ENCODE measurements around the gene DISC1. TPM values are rescaled to one million over a fixed set of nuclear protein-coding genes. Genes with fewer than 3 reads are reported as not detected.

DISC1 gene
- total RNA-seq, 6 experiments from 2014 or later: 1.8 to 3.3 (median 2.4) TPM

DNA sequence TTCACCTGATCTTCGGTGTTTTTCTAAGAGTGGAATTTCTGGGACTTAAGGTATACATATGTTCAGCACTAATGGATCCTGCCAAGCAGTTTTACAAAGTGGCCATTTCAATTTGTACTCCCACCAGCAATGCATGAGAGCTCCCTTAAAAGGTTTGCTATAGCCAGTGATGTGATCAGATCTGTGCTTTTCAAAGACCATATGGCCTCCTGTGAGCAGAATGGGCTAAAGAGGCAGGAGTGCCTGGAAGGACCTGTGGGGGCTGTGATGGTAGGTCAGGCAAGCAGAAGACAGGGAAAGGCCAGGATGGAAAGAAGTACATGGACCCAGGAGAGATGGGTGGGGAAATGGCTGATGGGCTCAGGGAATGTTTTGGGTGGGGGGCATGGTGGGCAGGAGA is 252.7 kb downstream of the DISC1 start:
- WGBS (ENCODE audit: insufficient coverage, low coverage, low lambda C conversion rate, missing lambda C conversion rate): 50% methylated on average over 1 of the region's 1 CpG
- no peak for TF ChIP-seq POLR2A (IDR thresholded peaks at IDR 0.05)
- TF ChIP-seq, protein P1, sequence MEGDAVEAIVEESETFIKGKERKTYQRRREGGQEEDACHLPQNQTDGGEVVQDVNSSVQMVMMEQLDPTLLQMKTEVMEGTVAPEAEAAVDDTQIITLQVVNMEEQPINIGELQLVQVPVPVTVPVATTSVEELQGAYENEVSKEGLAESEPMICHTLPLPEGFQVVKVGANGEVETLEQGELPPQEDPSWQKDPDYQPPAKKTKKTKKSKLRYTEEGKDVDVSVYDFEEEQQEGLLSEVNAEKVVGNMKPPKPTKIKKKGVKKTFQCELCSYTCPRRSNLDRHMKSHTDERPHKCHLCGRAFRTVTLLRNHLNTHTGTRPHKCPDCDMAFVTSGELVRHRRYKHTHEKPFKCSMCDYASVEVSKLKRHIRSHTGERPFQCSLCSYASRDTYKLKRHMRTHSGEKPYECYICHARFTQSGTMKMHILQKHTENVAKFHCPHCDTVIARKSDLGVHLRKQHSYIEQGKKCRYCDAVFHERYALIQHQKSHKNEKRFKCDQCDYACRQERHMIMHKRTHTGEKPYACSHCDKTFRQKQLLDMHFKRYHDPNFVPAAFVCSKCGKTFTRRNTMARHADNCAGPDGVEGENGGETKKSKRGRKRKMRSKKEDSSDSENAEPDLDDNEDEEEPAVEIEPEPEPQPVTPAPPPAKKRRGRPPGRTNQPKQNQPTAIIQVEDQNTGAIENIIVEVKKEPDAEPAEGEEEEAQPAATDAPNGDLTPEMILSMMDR (IDR thresholded peaks at IDR 0.05): no peak
- no peak overlapping the region for H3K27ac ChIP-seq
- no peaks in the 10 kb centered on the region for H3K4me1 ChIP-seq
- no peaks in the 10 kb centered on the region for H3K27me3 ChIP-seq
- DNase-seq: no peak
- H3K4me3 ChIP-seq: no peak overlapping the region
- no peaks in the 10 kb centered on the region for H3K36me3 ChIP-seq
- H3K9me3 ChIP-seq: no peaks in the 10 kb centered on the region
- intact Hi-C loops (cut with DNase I): no loop called here
- no peak for ATAC-seq

DNA sequence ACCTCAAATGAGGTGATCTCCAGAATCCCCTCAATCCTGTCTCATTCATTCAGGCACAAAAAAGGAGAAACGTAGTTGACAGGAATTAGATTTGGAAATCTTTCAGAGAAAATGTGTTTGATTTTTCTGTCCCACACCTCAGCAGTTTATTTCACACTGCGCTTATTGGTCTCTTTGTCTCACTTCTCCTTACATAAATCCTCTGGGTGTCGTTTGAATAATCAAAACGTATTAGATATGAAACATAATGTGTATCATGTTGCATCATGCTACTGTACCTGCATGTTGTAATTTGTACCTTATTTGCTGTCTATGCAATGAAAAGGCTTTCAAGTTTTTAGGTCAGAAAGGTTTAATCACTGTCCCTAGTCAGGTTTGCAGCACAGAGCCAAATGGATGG is 255.7 kb downstream of the DISC1 start:
- H3K27me3 ChIP-seq: no peaks in the 10 kb centered on the region
- H3K4me1 ChIP-seq: no peaks in the 10 kb centered on the region
- TF ChIP-seq, protein P1 (IDR thresholded peaks at IDR 0.05): no peak
- no peak for TF ChIP-seq POLR2A (IDR thresholded peaks at IDR 0.05)
- no peaks in the 10 kb centered on the region for H3K36me3 ChIP-seq
- WGBS (ENCODE audit: insufficient coverage, low coverage, low lambda C conversion rate, missing lambda C conversion rate): 71% methylated on average over 4 of the region's 4 CpGs
- no peak overlapping the region for H3K27ac ChIP-seq
- intact Hi-C loops (cut with DNase I): no loop called here
- no peak overlapping the region for H3K4me3 ChIP-seq
- no peak for DNase-seq
- no peaks in the 10 kb centered on the region for H3K9me3 ChIP-seq
- ATAC-seq: no peak

DNA sequence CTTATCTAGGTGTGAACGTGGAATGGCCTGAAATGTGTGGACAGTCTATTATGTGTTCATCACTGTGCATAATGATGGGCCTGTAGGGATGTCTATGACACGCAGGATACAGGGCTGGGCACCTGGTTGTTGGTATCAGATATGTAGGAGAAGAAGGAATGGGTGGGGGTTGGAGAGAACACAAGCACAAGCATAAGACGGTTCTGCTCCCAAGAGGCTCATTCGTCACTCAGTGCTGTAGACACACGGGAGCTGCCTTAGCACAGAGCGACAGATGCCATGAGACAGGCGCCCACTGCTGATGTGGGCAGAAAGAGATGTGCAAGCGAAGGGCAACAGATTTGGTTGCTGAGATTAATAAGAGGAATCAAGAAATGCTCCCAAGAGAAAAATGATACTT is 256.2 kb downstream of the DISC1 start:
- Histone ChIP-seq H3K4me3 (no peak overlapping the region), H3K36me3 (no peaks in the 10 kb centered on the region), H3K27me3 (no peaks in the 10 kb centered on the region), H3K27ac (no peak overlapping the region), H3K9me3 (no peaks in the 10 kb centered on the region), H3K4me1 (no peaks in the 10 kb centered on the region)
- ATAC-seq (no peak), DNase-seq (no peak)
- intact Hi-C loops (cut with DNase I): no loop called here
- WGBS (ENCODE audit: insufficient coverage, low coverage, low lambda C conversion rate, missing lambda C conversion rate): 72% methylated on average over 7 of the region's 8 CpGs
- TF ChIP-seq, protein P1 (IDR thresholded peaks at IDR 0.05): no peak
- TF ChIP-seq POLR2A (IDR thresholded peaks at IDR 0.05): no peak

DNA sequence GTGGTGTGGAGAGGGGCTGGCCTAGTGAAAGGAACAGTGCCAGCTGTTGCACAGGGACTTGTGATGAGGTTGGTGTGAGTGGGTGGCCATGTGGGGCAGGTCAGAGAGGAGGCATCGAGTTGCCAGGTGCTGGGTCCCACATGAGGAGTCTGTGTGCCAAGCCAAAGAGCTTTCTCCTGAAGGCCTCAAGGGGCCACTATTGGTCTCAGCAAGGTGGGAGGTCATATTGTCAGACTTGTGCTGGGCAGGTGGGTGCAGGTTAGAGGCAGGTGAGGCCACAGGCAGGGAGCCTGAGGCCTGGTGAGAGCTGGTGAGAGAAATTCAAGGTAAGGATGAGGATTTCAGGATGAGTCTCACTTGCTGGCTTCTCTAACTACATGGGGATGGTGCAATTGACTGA is 256.8 kb downstream of the DISC1 start:
- intact Hi-C loops (cut with DNase I): no loop called here

More for the DNA sequence above, 256.8 kb downstream of the DISC1 start:
- no peak for DNase-seq
- H3K4me1 ChIP-seq: no peaks in the 10 kb centered on the region
- WGBS (ENCODE audit: insufficient coverage, low coverage, low lambda C conversion rate, missing lambda C conversion rate): 80% methylated on average over 1 of the region's 1 CpG
- TF ChIP-seq, protein P1 (IDR thresholded peaks at IDR 0.05): no peak
- no peaks in the 10 kb centered on the region for H3K27me3 ChIP-seq
- no peaks in the 10 kb centered on the region for H3K36me3 ChIP-seq
- no peak overlapping the region for H3K27ac ChIP-seq
- ATAC-seq: no peak
- H3K9me3 ChIP-seq: no peaks in the 10 kb centered on the region
- H3K4me3 ChIP-seq: no peak overlapping the region
